GM12873 (cell line): ENCODE data around the gene CYP2C9.

Source experiments
- CTCF ChIP-seq: IDR thresholded peaks from 2 replicates; pipeline ENCODE4 v1.5.1; 2012; ENCODE audit warnings: low read depth, mild to moderate bottlenecking, moderate library complexity, low read length, control low read depth; ENCODE audit not compliant: insufficient read depth; ENCODE audit errors: missing control alignments

Gene CYP2C9

GRCh38 chr10:95034401-95034800 is 95.9 kb downstream of the CYP2C9 start:
- no peak for TF ChIP-seq CTCF

- TF ChIP-seq CTCF, result no peak
Observed at GRCh38 chr10:95035332-95036295, 97.2 kb downstream of the CYP2C9 start.

- TF ChIP-seq CTCF, result no peak
Observed at GRCh38 chr10:95039281-95039680, 100.8 kb downstream of the CYP2C9 start.
